ENCODE results near the gene NKX2-4. TPM values are rescaled to one million over a fixed set of nuclear protein-coding genes. Genes with fewer than 3 reads are reported as not detected.

NKX2-4 gene
- total and polyA plus RNA-seq, 2 of the 4 experiments (the other 2 are of a cell fraction), result not detected

- ChIA-PET CTCF (no interaction called here), POLR2A (ENCODE audit: unreplicated experiment) (interaction anchor here (0.6 kb wide), 2 partner anchors 11 to 756 kb away, joined by 4 read pairs; no protein-coding TSS in a partner anchor)
- Histone ChIP-seq H4K5ac (ENCODE audit: low read depth, low read length) (no peak overlapping the region), H3K4me3 (ENCODE audit: insufficient read depth, low read depth, low read length) (no peak overlapping the region; the same call in 1 of the 2 replicates), H3K18ac (ENCODE audit: low read depth, low read length) (no peak overlapping the region; the same call in 1 of the 2 replicates), H3K9me3 (ENCODE audit: control insufficient read depth, insufficient read depth, low read length) (no peaks in the 10 kb centered on the region), H3K14ac (replicated peaks; ENCODE audit: low read depth, low read length) (no peak overlapping the region), H4K91ac (ENCODE audit: insufficient read depth, low read depth, low read length) (no peak overlapping the region), H2BK5ac (ENCODE audit: low read depth, low read length, poor library complexity, severe bottlenecking) (peak overlapping the region; percentile 71), H3K23ac (ENCODE audit: low read depth, low read length) (no peak overlapping the region), H2BK15ac (ENCODE audit: low read depth, low read length) (no peak overlapping the region), H3K79me1 (ENCODE audit: low read depth in 1 of 2, low read length in 2 of 2) (peaks cover 21 to 32% of the 10 kb centered on the region in 2 experiments), H2AK9ac (replicated peaks; ENCODE audit: low read depth, low read length, poor library complexity) (no peak overlapping the region), H4K8ac (ENCODE audit: low read depth in 2 of 2, low read length in 2 of 2) (no peak overlapping the region), H2AFZ (replicated peaks; ENCODE audit: low read length, poor library complexity) (no peak overlapping the region), H2BK20ac (ENCODE audit: low read depth, low read length) (no peak overlapping the region), H3K9ac (ENCODE audit: low read depth, low read length) (no peak overlapping the region), H3K4ac (ENCODE audit: low read depth, low read length) (no peak overlapping the region), H3K56ac (ENCODE audit: extremely low read depth, insufficient read depth, low read length) (no peak overlapping the region), H3K4me2 (ENCODE audit: low read depth, low read length) (peak overlapping the region; percentile 38), H2BK120ac (ENCODE audit: low read depth, low read length) (no peak overlapping the region), H3K27ac (ENCODE audit: insufficient read depth, low read length) (no peak overlapping the region), H3K27me3 (ENCODE audit: control insufficient read depth, insufficient read depth, low read length) (no peaks in the 10 kb centered on the region), H4K20me1 (ENCODE audit: insufficient read depth, low read length) (peaks cover 9% of the 10 kb centered on the region), H3K4me1 (ENCODE audit: control insufficient read depth, insufficient read depth, low read length) (peaks cover 3% of the 10 kb centered on the region), H2AK5ac (ENCODE audit: low read depth, low read length) (no peak overlapping the region), H3K9me1 (ENCODE audit: insufficient read depth, low read length) (peaks cover 11% of the 10 kb centered on the region), H3K36me3 (ENCODE audit: control insufficient read depth, insufficient read depth, low read length) (peaks cover 26% of the 10 kb centered on the region)
- dilution Hi-C loops (cut with HindIII; ENCODE audit: low sequenced_read_pairs, unreplicated experiment) (no loop called here), in situ Hi-C loops (cut with MboI; ENCODE audit: low sequenced_read_pairs) (no loop called here), intact Hi-C loops (cut with micrococcal nuclease) (loop anchor here (2.0 kb wide), 1 partner anchor 58 kb away; the partner anchor contains the start of gene XRN2)
- peak; percentile 40 for DNase-seq
- peak; percentile 43 for ATAC-seq (ENCODE audit: low read depth)
- BruUV-seq (replicated peaks), result no TSS peak
- no CpG with 5 or more reads among the region's 1 CpG for WGBS, 2 experiments (ENCODE audit: extremely low coverage in 2 of 2, insufficient read length in 1 of 2)
- 0 out of 2 replicates have a peak, but pooled peaks have one; percentile 6 for TF ChIP-seq CEBPB (IDR thresholded peaks at IDR 0.05; ENCODE audit: low read depth, low read length)
- no peak for TF ChIP-seq CHD1 (IDR thresholded peaks at IDR 0.05; ENCODE audit: low read depth, low read length)
- TF ChIP-seq BHLHE40 (IDR thresholded peaks at IDR 0.05; ENCODE audit: low read depth, low read length), result no peak
These were observed 36.6 kb downstream of the NKX2-4 start for GRCh38 chr20:21360705-21361104.

Measured in IMR-90 (cell line).